Measurements from ENCODE around the gene IRX4. TPM values are rescaled to one million over a fixed set of nuclear protein-coding genes. Genes with fewer than 3 reads are reported as not detected.

The IRX4 gene
- total RNA-seq, 1 donor from 2014 or later = not detected

- ATAC-seq (no peak), DNase-seq (no peak)
- no peaks in the 10 kb centered on the region for H3K36me3 ChIP-seq
- no peaks in the 10 kb centered on the region for H3K9me3 ChIP-seq
- intact Hi-C loops (cut with DNase I) = no loop called here
- no peak overlapping the region for H3K27ac ChIP-seq
- no peak overlapping the region for H3K4me3 ChIP-seq
- no peaks in the 10 kb centered on the region for H3K4me1 ChIP-seq
- peaks cover 56% of the 10 kb centered on the region for H3K27me3 ChIP-seq
- TF ChIP-seq, protein P1, sequence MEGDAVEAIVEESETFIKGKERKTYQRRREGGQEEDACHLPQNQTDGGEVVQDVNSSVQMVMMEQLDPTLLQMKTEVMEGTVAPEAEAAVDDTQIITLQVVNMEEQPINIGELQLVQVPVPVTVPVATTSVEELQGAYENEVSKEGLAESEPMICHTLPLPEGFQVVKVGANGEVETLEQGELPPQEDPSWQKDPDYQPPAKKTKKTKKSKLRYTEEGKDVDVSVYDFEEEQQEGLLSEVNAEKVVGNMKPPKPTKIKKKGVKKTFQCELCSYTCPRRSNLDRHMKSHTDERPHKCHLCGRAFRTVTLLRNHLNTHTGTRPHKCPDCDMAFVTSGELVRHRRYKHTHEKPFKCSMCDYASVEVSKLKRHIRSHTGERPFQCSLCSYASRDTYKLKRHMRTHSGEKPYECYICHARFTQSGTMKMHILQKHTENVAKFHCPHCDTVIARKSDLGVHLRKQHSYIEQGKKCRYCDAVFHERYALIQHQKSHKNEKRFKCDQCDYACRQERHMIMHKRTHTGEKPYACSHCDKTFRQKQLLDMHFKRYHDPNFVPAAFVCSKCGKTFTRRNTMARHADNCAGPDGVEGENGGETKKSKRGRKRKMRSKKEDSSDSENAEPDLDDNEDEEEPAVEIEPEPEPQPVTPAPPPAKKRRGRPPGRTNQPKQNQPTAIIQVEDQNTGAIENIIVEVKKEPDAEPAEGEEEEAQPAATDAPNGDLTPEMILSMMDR (IDR thresholded peaks at IDR 0.05) = no peak
Measured at GRCh38 chr5:1892685-1893445, 10.1 kb upstream of the IRX4 start.

DNA sequence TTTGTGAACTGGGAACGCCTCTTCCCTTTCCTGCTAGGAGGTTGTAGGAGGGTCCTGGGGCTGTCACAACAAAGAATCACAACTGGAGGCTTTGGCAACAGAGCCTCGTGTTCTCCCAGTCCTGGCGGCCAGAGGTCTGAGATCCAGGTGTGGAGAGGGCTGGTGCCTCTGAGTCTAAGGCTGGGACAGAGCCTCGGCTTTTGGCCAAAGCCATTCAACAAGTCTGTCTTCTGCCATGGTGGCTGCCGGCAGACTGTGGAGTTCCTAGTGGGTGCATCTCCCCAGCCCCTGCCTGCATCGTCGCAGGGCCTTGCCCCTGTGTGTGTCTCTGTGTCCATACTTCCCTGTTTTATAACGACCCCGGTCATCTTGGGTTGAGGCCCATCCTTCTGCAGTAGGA lies 9.5 kb upstream of the IRX4 start:
- TF ChIP-seq, protein P1 (IDR thresholded peaks at IDR 0.05) = no peak
- Histone ChIP-seq H3K4me3 (no peak overlapping the region), H3K27me3 (peaks cover 63% of the 10 kb centered on the region), H3K4me1 (no peaks in the 10 kb centered on the region), H3K27ac (no peak overlapping the region), H3K9me3 (no peaks in the 10 kb centered on the region), H3K36me3 (no peaks in the 10 kb centered on the region)
- intact Hi-C loops (cut with DNase I) = no loop called here
- ATAC-seq (no peak), DNase-seq (no peak)

DNA sequence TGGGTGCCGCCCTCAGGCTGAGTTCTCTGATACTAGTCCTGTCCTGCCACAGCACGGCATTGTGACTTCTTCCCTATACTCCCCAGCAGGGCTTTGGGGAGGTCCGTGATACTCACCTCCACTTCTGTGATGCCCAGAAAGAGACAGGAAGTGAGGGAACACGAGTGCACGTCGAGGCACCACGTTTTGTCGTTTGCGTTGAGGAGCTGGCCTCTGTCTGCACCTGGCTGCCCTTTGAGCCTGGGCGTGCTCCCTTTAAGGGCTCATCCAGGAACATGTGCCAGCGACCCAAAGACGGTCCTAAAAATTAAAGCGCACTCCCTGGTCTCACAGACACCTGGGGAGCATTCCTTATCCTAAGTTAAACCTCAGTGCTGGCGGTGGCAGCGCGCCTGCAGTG lies 8.7 kb upstream of the IRX4 start:
- TF ChIP-seq, protein P1 (IDR thresholded peaks at IDR 0.05) = no peak
- H3K36me3 ChIP-seq = no peaks in the 10 kb centered on the region
- no peak for DNase-seq
- intact Hi-C loops (cut with DNase I) = no loop called here
- H3K27ac ChIP-seq = no peak overlapping the region
- H3K27me3 ChIP-seq = peaks cover 65% of the 10 kb centered on the region
- H3K4me3 ChIP-seq = no peak overlapping the region
- no peaks in the 10 kb centered on the region for H3K9me3 ChIP-seq
- H3K4me1 ChIP-seq = no peaks in the 10 kb centered on the region
- no peak for ATAC-seq

DNA sequence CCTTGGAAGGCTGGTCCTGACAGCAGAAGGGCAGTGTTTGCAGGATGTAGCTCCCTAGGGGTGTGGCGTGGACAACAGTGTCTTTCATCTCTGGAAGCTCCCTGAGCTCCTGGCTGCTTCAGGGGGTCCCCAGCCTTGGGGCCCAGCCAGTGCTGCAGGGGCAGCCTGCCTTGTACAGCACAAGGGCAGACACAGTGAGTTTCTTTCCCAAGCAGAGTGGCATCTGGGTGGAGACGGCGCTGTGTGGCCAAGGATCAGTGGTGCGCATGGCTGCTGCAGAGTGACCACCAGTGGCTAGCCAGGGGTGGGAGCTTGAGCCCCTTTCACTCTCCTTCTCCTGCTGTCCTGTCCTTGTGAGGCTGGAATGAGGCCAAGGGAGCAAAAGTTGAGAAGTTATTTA lies 7.6 kb upstream of the IRX4 start:
- intact Hi-C loops (cut with DNase I) = no loop called here
- no peaks in the 10 kb centered on the region for H3K36me3 ChIP-seq
- H3K4me3 ChIP-seq = no peak overlapping the region
- no peaks in the 10 kb centered on the region for H3K9me3 ChIP-seq
- no peak overlapping the region for H3K27ac ChIP-seq
- no peak for ATAC-seq
- no peak for DNase-seq
- H3K27me3 ChIP-seq = peaks cover 69% of the 10 kb centered on the region
- H3K4me1 ChIP-seq = no peaks in the 10 kb centered on the region
- TF ChIP-seq, protein P1 (IDR thresholded peaks at IDR 0.05) = no peak

DNA sequence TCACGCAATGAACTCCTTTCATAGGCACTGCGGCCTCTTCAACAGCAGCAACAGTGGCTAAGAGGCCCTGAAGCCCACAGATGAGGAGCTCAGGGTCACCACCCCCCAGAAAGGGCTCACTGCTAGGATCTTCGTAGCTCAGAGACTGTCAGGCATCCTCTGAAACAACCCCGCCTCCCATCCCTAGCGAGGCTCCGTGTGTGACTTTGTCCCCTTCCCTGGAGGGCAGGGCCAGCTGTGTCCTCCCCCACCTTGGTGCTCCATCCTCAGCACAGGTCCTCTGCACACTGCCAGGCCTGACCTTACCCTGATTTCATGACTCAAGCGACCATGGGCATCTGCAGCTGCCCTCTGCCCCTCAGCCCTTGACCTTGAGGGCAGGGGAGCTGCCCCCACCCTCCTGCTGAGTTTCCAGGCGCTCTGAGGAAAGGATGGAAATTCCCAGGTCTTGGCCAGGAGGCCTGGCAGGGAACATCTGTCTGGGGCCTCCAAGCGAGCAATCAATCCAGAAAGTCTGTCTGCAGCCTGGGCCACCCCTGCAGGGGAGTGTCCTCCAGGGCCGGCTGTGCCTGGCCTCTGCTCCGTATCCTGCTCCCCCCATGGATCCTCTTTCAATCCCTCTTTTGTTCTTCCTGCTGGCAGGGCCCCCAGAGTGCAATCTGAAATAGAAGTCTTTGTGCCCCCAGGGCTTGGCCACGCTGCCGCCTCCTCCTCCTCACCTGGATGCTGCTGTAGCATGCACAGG lies 6.8 kb upstream of the IRX4 start:
- TF ChIP-seq, protein P1 (IDR thresholded peaks at IDR 0.05) = no peak
- intact Hi-C loops (cut with DNase I) = no loop called here
- H3K4me3 ChIP-seq = no peak overlapping the region
- H3K36me3 ChIP-seq = no peaks in the 10 kb centered on the region
- H3K9me3 ChIP-seq = no peaks in the 10 kb centered on the region
- no peak overlapping the region for H3K27ac ChIP-seq
- peaks cover 77% of the 10 kb centered on the region for H3K27me3 ChIP-seq
- H3K4me1 ChIP-seq = no peaks in the 10 kb centered on the region
- DNase-seq (no peak), ATAC-seq (no peak)

All from upper lobe of right lung (tissue), 1 donor.